RPMI8226 (cell line): Measurements from ENCODE around the gene PYROXD2.
"Not testable (repeated sequence)": the region's sequence is repeated elsewhere in the genome, so short reads cannot be mapped to it uniquely, and the experiment has no call there.

Experiments
- DNase-seq: peaks from one replicate; pipeline ENCODE4 v3.0.0-alpha.2; 2015

PYROXD2 gene

DNA sequence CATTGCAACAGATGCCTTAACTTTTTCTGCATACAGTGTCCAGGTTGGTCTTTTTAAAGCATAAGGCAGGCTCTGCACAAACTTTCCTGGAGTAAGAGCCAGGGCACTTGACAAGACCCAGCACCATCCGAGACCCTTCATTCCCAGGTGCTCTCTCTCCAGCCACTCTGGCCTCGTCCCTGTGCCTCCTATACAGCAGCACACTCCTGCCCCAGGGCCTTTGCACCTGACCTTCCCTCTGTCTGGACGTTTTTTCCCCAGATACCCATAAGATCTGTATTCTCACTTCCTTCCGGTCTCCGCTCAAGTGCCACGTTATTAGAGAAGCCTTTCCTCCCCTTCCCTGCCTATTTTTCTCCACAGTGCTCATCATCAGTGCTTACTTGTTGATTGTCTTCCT, 25.6 kb downstream of the PYROXD2 start:
- no peak for DNase-seq

DNA sequence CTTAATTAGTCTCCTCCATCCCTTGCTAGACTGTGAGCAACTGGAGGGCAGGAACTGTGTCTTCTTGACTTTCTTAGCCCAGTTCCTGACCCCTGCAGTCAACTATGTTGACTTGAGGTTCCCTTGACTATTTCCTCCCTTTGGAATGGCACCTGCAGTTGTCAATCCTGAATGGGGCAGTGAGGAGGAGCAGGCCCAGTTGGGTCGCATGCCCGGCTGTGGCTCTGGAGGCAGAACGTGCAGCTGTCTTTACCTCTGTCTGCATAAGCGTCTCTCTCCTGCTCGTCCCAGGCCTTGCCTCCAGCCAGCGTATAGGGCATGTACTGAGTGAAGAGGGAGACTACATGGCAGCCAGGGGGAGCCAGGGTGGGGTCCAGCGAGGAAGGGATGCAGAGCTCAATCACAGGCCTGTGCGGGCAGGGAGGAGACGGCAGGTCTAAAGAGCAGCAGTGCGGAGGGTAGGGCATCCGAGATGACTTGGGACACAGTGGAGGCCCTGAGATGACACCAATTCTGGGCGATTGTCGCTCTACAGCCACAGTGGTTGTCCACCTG, 26.8 kb downstream of the PYROXD2 start:
- DNase-seq, result no peak

DNA sequence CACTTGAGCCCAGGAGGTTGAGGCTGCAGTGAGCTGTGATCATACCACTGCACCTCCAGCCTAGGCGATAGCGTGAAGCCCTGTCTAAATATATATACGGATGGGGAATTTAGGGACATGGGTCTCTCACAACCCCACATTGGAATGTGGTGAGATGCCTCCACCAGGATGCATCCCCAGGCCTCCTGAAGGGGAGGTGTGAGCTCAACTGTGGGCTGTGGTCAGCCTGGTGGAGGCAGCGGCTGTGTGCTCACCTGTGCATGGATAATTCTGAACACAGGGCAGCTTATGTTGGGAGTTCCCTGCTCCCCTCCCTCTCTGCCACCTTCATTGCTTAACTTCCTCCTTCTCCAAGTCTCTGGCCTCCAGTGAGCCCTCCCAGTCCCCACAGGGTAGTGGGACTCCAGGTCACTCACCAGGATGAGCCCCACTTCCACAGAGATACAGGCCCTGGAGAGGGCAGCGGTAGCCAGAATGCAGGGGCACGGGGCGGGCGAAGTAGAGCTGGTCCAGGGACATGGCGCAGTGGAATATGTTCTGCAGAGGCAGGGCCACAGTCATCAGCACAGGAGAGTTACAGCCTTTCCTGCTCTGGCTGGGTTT, 30.4 kb downstream of the PYROXD2 start:
- DNase-seq, result no peak

DNA sequence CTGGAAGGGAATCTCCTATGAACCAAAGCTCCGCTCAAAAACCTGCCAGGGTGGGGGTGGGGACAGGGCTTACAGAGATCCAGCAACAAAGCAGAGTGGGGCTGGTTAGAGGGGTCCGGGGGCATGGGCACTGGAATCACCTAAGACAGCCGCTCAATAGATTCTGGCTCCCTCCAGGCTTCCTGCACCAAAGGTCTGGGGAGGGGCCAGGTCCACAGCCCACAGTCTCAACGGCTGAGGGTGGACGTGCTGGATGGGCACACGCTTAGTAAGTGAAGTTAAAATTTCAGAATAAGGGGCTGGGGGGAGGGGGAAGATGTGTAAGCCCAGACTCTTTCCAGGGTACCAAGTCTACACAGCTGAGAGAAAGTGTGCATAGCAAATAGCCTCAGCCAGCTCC, 31.1 kb downstream of the PYROXD2 start:
- no peak for DNase-seq

DNA sequence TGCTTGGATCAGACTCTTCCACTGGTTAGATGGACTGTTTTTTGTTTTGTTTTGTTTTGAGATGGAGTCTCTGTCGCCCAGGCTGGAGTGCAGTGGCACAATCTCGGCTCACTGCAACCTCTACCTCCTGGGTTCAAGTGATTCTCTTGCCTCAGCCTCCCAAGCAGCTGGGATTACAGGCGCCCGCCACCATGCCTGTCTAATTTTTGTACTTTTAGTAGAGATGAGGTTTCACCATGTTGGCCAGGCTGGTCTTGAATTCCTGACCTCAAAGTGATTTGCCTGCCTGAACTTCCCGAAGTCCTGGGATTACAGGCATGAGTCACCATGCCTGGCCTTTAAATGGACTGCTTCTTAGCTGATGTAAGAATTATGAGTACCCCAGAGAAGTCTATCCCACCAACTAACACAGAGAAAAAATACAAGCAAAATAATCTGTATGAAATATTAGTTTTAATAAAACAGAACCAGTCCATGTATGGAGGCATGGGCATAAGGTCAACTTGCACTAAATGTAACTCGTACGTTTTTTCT, 31.8 kb downstream of the PYROXD2 start:
- DNase-seq, result not testable (repeated sequence)

DNA sequence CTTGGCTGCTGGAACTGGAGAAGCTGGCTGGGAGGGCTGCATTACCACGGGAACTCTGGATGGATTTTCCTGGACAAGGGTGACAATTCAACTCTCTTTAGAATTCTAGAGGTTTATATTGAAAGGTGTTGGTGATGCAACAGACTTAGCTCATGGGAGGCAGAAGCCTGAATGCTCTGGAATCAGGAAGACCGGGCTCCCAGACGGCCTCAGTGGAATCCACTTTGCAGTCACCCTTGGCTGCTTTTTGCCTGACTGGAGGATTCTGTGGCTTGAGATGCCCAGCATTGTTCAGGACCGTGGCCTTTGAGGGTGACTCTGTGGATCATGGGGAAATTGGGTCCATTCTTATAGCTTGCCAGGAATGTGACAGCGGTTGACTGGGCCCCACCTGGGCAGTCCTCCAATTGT, 32.3 kb downstream of the PYROXD2 start:
- DNase-seq, result no peak

DNA sequence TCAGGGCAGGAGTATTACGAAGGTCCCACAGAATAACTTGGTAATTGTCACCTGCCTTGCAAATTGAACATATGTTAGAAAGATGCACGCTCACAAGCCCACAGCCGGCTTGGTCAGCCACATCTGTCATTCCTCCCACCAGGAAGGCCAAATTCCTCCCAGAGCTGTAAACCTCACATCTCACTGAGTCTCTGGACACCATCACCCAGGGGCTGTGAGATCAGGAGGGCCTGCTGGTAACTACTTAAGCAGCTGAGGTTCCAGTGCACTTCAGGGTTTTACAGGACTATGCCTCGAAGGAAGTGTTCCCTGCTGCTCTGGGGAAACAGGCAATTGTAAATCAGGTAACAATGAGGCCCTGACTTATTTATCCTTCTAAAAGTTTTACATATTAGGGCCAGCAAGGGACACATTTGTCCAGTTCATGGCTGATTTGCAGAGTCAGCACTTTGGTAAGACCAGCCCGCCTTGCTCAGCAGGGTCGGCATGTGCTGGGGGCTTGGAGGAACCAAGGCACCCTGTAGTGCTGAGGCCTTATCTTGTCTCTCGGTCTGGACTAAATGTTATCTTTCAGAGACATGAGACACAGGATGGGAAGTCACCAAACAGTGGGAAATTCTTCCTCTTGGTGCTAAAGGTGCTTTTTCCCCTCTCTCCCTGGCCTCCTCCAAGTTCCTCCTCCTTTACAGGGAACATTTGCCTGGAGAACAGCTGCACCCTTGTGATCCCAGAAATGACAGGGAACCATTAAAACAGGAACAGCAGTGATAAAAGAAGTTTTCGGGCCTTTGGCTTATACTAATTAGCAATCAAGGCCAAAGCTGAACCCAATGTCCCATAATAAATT, 34.3 kb downstream of the PYROXD2 start:
- no peak for DNase-seq

DNA sequence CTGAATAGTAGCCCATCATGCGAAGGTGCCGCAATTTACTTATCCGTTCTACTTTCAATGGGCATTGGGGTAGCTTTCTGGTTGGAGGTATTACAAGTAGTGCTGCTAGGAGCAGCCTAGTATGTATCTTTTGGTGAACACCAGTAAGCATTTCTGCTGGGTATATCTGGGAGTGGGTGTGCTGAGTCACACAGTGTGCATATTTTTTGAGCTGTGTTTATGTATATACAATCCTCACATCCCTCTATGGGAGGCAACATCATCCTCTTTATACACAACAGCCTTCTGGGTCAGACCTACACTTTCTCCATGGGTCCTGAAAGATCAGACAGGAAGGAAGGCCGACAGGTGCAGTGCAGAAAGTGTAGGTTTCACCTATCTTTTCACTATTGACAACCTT, 36.3 kb downstream of the PYROXD2 start:
- DNase-seq, result no peak

DNA sequence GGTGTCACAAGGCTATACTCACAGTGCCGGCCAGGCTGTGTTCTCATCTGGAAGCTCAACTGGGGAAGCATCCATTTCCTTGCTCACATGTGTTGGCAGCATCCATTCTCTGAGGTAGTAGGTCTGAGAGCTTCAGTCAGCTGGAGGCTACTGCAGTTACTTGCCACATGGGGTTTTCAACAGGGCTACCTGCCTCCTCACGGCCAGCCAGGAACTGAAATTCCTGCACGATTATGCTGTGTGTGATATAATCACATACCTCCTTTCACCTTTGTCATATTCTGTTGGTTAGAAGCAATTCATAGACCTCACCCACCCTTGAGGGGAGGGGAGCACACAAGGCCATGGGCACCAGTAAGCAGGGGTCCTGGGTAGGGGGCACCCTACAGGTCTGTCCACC, 37.4 kb downstream of the PYROXD2 start:
- DNase-seq, result no peak

DNA sequence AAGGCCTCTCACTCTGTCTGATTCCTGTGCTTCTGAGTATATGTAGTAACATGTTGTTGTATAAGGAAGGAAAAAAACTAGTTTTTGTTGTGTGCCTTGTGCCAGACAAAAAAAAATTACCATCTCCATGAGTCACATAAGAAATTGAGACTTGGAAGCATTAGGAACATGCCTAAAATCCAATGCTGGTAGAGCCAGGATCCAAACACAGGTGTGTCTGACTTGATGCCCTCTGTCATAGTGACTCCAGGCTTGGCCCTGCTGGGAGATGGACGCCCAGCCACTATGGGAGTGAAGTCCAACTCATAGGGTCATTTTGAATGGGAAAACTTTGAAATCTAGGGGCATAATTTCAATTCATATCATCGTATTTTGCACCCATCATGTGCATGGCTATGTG, 38.0 kb downstream of the PYROXD2 start:
- DNase-seq, result no peak

DNA sequence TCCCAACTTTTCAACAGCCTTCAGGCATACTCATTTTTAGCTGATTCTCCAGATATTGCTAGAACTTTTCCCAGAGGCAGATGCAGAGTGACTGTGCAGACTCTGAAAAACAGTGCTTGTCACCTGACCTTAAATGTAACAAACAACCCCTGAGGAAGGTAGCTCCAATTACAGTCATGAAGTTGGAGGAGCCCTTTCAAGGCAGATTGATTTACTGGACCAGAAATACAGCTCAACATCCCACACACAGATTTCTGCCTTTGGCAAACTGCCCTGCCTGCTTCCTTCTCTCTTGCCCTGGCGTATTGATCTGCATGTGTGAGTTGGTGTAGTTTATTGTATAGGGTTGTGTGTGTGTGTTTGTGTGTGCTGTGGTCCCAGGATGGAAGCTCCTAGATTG, 38.5 kb downstream of the PYROXD2 start:
- DNase-seq, result no peak

DNA sequence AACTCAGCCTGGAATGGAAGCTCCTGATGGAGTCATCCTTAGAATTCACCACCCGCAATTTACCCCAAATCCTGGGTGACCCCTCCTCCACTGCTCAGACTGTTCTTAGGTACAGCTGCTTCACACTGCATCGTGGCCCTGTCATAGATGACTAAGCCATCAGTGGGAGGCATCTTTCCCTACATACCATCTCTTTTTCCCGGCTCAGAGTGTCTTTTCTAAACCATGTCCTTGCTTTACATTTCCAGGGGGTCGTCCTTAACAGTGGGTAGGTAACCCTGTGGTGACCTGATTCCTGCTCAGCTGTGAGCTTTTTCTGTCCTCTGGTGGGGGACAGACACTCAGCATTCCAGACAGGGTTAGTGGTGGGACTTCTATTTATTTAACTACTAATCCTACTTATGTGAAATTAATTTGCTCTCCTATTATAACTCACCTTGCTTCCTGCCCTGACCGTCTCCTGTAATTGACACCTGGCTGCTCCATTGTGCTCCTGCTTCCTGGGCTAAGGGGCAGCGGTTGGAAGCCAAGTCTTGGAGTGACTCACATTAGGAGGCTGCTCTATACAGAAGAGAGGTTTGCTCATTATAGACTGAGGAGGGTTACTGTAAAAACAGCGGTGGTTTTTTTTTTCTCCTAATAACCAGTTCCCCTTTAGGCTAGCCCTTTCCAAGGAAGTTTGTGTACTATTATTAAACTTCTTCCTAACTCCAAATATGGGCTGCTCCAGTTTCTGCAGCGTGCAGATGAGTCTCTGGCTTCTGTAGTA, 40.6 kb downstream of the PYROXD2 start:
- DNase-seq, result no peak

DNA sequence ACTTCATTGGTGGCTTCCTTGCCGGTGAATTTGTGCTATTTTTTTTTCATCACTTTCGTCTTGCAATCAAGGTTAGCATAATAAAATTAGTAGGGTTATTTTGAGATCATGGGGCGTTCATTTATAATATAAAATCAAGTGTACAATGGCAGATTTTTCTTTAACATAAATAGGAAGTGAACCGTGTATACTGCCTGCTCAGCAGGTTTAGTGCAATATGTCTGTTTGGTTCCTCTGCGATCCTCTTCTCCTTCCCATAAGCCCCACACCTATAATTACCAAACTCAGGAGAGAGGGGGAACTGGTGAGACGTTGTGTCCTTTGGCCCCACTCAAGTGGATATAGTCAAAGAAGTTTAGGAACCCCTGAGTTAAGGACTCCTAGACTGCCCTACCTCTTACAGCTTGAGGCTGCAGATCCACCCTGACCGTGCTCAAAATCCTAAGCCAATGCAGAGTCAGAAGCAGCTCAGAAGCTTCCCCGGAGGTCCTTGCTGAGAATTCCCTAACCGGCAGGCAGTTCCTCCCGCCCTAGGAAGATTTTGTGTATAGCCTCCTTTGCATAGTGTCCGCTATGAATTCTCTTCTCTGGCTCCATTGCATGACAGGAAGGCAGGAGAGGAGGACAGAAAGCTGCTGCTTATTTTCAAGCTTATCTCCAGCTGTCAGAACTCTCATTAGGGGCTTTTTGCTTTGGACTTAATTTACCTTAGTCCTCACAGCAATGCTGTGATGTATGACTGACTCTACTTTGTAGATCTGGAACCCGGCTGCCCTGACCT, 41.5 kb downstream of the PYROXD2 start:
- no peak for DNase-seq

DNA sequence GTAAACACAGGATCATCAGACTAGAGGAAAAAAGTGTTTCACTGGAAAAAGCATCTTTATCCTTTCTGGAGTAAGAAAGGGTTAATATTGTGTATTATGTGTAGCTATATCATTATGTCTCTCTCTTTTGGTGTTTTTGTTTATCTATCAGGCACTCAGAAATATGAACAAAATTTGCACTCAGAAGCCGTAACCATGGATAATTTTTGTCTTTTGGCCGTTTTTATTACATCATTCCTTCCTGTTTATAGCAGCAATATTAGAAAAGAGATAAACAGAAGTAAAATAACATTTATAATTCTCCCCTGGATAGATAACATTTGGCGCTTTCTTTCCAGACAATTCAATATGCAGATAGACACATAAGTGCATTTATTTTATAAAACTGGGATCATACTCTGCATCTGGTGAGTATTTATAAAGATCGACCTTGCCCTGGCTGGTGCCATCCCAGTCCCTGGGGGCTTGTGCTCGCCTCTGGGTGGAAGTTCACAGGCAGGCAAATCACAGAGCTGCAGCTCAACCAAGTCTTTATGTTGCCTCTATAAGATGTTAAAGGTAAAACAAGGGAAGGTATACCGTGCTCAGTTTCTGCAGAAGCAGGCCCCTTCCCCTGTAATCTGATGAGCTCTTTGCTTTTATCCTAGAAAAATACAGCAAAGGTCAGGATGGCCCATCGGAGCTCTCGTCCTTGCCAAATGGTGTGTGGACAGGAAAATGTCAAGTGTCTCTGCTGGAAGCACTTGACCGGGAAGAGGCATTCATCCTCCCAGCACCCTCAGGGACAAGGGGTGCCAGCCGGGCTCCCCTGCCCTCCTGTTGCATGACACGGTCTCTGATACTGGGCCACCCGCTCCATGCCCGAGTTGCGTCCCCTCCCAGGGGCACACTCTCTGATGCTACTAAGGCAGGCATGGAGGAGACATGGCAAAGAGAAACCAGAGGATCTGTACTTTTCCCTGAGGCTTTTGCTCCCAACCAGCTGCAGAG, 43.9 kb downstream of the PYROXD2 start:
- DNase-seq, result no peak

DNA sequence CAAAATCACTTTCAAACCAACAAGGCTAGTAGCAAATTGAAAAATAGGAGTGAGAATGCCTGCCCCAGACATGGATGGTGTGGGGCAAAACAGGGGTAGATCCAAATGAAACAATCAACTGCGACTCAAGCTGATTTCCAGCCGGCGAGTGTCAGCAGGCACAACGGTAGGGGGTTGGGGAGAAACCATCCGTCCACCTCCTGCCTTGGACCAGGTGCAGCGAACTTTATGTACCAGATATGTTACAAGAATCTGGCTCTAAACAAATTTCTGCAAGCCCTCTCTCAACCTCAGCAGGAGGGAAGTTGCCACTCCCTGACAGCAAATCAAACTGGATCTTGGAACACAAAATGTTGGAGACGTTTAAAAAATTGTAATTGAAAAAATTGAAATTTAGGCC, 45.2 kb downstream of the PYROXD2 start:
- DNase-seq, result no peak

DNA sequence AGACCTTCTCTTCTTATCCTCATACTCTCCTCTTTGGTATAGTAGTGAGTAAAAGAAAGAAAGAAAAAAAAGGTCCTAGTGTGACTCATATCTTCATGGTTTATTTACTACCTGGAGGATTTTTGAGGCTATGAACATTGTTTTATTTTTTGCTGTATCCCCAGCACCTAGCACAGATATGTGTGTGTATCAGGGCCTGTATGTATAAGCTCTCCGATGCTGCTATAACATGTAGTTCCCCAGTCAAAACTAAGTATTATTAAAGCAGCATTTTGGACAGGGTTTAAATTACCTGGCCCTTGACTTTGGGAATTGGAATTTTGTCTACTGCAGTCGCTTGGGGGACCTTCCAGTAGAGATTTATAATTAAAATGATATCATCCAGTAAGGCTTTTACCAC, 46.3 kb downstream of the PYROXD2 start:
- no peak for DNase-seq

DNA sequence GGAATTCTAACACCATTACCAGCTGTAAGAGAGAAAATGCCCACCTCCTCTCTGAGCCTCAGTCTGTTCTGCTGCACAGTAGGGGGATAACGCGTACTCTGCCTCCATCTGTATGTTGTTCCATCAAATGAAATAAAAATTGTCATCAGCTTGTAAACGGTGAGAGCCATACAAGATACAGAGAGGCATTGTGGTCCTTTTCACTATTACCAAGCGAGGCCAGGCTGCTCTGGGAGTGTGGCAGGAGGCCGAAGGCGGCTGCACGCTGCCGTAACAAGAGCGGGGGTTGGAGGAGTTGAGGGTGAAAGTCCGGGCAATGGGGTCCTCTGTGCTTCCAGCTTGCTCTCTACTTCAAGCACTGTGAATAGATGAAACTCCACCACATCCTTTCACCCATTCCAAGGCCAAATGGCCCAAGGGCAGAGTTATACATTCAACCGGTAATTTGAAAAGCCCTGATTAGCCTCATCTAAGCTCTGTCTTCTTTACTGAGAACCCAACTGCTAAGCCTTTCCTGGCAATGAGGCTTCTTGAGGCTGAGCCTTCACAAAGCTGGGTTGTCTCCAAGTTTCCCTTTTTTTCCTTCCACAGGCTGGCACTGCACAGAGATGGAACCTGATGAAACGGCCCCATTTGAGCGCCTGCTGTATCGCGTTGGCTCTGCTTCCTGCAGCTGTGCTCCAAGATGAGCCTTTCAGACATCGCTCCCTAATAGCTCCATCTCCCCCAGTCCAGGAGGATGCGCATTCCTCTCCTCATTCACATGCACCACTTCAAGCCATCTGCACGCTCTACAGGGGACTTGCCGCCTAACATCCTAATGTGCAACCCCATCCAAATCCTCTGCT, 47.2 kb downstream of the PYROXD2 start:
- DNase-seq, result no peak

DNA sequence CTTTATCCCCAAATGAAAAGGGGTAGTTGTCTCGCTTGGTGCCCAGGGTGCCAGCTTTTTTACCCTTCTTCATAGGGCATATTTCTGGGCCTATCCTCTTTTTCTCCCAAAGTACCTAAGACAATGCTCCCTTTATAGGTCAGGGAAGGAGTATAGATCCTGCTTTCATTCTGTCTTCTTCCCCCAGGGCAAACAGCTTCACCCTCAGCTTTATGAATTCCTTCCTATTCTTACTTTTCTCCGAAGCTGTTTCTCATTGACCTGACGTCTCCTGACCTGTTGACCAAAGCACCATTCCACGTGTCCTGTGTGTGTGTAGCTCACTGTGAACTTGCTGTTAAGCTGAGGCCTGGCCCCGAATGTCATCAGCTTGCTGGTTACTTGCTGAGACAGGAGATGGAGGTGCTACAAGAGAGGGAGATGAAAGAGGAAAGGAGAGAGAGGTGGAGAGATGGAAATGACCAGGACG, 48.9 kb downstream of the PYROXD2 start:
- DNase-seq, result no peak

DNA sequence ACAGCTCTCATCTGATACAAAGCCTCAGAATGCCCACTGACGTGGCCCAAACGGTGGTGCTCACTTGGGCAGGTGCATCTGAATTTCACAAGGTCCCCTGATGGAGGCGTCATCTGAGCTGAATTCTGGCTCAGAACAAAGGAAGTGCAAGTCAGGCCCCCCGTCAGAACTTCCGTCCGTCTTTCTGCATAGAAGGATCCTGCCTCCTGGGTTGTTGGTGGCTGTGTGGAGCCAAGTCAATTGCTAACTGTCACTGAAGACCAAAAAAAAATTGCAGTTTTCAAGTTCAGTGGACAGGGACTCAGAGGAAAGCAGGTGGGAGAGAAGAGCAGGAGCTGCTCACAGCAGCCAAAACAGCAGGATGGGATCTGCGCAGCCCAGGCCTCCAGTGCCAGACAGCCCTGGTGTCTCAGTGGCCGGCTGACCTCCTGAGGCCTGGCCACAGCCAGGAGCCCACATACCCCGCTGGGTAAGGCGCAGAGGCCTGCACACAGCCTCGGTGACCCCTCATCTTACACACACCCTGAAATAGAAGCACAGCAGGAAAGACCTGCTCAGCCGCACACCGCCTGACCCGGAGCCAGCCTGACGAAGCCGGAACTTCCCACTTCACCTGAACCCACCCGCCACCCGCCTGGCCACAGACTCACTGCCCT, 49.4 kb downstream of the PYROXD2 start:
- DNase-seq, result no peak
